ENCODE results near the gene TCF7L1.
"Not testable (repeated sequence)": the region's sequence is repeated elsewhere in the genome, so short reads cannot be mapped to it uniquely, and the experiment has no call there.

TCF7L1 gene

DNA sequence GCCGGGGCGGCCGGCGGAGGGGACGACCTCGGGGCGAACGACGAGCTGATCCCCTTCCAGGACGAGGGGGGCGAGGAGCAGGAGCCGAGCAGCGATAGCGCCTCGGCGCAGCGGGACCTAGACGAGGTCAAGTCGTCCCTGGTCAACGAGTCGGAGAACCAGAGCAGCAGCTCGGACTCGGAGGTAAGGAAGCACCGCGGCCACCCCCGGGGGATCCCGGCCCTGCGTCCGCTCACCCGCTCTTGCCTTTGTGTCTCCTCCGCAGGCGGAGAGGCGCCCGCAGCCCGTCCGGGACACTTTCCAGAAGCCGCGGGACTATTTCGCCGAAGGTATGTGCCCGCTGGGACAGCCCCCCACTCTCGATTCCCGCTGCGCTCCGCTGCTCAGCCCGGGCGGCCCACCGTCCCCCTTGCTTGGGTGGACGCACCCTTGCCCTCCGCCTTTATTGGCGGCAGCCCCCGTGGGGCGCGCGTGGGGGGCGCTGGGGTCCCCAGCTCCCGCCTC is 611 bp downstream of the TCF7L1 start:
- DNase-seq (ENCODE audit: low spot score) = peak; percentile 82

DNA sequence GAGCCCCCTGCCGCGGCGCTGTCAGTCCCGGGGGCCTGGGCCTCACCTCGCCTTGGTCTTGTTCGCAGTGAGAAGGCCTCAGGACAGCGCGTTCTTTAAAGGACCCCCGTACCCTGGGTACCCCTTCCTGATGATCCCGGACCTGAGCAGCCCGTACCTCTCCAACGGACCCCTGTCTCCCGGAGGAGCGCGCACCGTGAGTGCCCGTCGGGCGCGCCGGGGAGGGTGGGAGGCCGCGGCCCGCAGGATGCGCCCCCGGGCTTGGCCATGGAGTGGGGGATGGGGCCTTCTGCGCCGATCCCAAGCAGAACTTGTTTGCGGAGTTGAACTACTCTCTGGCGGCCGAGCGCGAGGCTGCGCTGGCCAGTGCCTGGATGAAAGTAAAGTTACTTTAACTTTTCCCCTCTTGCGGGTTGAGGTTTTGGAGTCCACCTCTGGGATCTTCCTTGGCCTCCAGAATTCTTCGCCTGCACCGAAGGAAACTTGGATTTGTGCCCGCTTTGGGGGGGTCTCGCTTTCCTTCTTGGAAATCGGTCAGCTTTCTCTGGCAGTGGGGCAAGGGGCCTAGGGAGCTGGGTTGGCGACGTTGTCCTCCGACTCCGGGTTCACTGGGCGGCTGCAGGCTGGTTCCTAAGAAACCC is 1.2 kb downstream of the TCF7L1 start:
- peak; percentile 75 for DNase-seq (ENCODE audit: low spot score)

DNA sequence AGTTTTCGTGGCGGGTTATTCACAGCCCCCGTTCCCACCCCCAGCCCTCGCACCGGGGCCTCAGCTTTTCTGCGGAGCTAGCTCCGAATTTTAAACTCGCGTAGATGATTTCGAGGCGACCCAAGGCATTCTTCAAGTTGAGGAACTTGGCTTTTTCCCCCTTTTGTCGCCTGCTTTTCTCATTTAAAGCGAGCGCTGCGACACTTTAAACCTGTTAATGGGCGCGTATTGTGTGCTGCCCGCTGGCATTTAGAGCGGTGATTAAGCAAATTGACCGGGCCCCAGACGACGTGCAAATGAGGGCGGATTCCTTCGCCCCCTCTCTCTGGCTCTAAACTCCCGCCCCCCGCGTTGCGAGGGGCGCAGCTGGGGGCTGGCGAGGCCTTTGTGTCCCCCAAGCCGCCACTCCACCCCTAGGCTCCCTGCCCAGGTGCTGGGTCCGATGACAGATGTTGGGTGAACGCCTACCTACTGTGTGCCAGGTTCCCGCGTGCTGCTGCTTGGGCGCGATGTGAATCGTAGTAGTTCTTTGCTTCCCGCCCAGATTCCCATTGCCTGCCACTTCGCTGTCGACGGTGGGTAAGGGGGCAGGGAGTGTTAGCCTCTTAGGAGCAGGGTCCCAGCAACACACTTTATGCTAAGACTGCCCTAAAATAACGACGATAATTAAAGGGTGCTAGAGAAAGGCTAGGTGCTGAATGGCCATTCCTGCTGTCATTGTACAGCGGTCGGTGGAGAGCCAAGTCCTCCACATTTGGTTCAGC is 1.9 kb downstream of the TCF7L1 start:
- no peak for DNase-seq (ENCODE audit: low spot score)

DNA sequence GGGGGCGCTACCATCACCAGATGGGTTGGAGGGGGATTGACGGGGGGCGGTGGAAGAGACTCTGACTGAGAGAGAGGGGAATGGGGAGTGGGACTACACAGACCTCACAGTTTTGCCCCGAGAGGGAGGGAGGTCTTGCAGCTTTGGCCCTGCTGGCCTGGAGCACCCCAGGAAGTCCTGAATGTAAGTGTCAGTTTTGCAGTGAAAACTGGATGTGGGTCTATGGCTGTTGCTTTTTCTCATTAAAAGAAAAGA is 2.4 kb downstream of the TCF7L1 start:
- no peak for DNase-seq (ENCODE audit: low spot score)

DNA sequence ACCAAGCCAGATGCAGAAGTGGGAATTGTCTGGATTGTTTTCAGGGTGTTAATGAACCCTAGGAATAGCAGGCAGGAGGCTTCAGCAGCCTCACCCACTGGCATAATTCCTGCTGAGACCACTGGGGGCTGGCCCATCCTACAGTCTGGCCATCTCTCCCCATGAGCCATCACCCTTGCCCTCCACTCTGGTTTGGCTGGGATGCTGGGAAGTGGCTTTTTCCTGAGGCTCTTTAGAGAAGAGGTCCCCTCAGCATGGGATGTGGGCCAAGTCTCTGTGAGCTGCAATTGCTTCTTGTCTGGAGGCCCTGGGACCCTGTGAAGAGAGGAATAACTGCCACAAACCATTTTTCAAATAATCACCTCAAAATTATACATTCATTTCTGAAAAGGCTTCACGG is 4.0 kb downstream of the TCF7L1 start:
- no peak for DNase-seq (ENCODE audit: low spot score)

DNA sequence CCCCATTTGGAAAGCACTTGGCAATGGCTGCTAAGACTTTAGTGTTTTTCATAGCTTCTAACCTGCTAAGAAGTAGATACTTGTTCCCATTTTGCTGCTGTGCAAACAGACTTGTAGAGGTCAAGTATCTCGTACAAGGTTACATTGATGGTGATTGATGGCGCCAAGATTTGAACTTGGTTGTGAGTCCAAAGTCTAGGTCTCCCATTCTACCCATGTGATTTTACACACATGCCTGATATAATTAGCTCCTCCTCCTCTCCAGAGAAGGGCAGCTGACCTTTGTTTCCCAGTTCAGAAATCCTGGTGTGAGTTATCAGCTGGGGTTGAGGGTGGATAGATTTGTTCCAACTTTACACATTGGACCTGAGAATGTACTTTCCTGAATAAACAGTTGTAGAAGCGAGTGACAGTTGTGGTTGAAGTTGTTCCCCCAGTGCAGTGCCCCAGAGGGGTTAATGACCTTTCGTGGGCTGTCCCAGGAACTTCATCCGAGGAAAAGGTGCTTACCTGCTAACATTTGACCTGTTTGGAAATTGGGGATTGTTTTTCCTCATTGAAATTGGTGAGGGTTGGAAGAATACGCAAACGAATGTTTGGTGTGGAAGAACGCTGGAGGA is 10.4 kb downstream of the TCF7L1 start:
- DNase-seq (ENCODE audit: low spot score) = no peak

DNA sequence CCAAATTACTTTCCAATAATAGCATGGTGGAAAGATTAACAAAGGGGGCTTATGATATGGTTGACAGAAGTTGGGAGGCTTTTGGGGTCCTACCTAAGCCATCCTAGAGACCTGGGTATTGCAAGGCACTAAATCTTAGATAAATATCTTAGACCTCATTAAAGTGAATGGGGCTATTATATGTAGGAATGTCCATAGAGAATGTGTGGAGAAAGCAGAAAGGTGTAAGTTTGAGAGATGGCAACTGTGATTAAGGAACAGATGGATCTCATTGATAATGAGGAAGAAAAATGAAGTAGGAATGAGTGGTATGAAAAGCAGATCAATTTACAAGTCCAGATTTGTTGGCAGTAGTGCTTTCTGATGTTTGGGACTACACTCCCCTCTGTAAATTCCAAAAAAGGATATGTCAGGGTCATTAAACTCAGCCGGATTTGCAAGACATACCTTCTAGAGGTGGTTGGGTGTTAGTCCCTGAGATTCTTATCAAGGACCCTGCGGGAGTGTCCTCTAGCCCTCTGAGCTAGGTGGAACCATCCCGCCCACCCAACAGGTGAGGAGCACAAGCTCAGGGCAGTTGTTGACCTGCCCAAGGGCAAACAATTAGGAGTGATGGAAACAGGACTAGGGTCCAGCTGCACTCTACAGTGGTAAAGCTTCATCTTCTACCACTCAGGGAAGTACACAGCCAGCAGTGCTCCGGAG is 12.1 kb downstream of the TCF7L1 start:
- no peak for DNase-seq (ENCODE audit: low spot score)

DNA sequence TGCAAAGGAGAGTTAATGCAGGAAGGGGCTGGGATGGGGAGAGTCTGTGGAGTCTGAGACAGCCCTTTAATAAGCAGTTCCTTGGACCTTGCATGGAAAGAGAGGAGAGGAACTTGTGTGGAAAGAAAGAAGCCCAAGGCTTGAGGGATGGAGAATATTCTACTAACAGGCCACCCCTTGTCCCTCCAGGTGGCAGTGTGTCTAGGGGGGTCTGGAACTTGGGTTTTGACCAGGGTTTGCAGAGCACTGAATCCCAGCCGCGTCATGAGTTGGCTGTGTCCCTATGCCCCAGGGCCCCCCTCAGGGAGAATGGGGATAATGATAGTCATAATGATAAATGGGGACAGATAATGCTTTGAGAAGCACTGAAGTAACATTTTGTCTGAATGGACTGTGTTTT is 15.0 kb downstream of the TCF7L1 start:
- DNase-seq (ENCODE audit: low spot score) = no peak

DNA sequence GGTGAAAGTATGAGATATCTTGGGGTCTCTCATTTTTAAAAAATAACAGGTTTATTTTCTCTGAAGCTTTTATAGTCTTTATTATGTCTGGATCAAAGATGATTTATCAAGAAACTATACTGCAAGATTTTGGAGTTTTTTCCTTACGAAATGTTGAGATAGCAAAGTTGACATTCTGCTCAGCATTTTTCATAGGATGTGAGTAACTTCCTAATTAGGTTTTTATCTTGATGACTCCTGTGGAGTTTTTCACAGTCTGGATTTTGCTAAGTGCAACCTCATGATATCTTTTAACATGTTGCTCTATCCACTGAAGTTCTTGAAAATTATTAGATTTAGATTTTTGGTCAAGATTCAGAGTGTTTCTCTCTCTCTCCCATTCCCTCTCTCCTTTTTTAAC is 17.8 kb downstream of the TCF7L1 start:
- no peak for DNase-seq (ENCODE audit: low spot score)

DNA sequence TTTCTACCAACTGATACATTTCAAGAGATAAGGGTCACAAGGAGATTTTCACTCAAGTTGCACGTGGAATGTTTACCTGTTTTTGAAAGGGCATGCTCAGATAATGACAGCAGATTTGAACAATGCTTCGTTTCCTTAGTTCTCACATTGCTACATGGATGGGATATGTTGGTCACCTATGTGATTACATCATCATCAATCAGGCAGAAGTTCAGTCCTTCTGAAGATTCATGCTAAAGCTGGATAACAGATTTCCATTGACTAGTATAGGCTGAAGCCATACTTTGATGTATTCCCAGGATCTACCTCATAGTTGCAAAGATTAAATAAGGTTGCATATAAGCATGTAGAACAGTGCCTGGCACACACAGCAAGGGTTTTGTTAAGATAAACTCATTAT is 19.7 kb downstream of the TCF7L1 start:
- DNase-seq (ENCODE audit: low spot score) = no peak

DNA sequence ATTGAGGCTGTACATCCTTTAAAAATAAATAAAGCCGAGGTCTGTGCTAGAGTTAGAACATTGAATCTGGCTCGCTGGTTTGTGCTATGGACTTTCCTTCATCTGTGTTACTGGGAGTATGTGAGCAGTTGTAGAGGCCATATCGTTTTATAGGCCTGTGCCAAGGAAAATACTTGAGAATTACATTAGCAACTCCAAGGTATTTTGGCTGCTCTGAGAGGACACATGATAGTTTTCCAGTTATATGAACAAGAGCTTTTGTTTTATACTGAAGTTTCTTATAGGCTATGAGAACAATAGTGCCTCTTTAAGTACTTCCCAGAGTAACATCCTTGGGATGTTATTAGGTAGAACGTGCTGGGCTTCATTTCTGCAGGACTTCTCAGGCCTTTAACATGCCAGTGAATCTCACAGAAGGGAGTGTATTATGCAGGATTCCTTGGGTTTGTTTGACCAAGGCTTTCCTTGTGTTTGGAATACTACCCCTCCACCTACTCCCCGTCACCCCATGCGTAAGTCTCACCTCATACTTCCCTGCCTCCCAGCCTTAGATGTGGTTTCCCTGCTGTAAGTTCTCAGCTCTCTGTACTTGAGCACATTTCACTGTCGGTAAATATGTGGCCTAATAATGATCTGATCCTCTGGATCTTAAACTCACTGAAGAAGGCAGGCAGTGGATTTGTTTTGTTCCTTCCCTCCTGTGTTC is 21.0 kb downstream of the TCF7L1 start:
- no peak for DNase-seq (ENCODE audit: low spot score)

DNA sequence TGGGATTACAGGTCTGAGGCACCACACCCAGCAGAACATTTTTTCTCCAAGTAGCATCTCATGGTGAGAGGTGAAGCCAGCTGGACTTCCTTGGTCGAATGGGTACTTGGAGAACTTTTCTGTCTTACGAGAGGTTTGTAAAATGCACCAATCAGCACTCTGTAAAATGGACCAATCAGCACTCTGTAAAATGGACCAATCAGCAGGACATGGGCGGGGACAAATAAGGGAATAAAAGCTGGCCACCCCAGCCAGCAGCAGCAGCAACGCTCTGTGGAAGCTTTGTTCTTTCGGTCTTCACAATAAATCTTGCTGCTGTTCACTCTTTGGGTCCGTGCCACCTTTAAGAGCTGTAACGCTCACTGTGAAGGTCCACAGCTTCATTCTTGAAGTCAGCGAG is 21.9 kb downstream of the TCF7L1 start:
- DNase-seq (ENCODE audit: low spot score) = not testable (repeated sequence)

DNA sequence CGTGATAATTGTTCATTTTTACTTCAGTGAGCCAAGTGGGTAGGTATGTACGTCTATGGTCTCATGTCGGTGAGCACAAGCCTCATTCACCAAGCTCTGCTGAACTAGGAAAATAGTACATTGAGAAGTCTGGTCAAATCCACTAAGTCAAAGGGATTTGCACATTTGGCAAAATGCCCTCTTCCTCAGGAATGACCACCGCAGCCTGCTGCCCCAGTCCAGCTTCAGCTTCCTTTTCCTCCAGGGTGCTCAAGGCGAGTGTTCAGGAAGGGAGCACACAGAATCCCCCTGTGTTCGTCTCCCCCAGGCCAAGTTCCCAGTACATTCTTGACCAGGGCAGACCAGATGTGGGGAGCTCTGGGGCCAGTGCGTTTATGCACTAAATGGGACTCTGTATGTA is 23.0 kb downstream of the TCF7L1 start:
- DNase-seq (ENCODE audit: low spot score) = no peak

DNA sequence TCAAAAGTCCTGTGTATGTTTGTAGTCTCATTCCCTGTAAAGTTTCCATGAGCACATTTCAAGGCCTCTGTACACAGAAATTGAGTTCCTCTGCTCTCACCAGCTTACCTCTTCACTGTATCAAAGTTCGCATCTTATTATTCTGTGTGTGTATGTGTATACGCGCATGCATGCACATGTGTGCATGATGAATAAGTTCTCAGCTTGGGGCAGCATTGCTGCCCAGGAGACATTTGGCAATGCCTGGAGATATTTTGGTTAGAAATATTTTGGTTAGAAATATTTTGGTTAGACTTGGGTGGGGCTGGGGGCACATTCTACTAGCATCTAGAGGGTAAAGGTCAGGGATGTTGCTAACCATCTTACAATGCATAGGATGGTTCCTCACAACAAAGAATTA is 23.4 kb downstream of the TCF7L1 start:
- DNase-seq (ENCODE audit: low spot score) = no peak

DNA sequence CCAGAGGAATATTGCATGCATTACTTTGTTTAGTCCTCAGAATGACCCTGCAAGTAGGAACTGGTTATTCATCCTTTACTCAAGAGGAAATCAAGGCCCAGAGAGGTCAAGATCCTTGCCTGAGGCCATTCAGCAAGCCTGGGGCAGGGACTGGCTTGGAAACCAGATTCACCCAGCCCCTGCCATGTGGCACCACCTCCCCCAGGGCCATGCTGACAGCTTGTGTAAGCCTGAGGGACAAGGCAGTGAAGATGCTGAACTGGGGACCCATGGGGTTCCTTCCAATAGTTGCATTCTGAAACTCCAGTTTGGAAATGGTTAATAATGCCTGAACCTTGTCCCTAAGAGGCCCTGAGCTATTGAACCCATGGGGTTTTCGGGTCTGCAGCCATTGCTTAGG is 24.2 kb downstream of the TCF7L1 start:
- DNase-seq (ENCODE audit: low spot score) = no peak

DNA sequence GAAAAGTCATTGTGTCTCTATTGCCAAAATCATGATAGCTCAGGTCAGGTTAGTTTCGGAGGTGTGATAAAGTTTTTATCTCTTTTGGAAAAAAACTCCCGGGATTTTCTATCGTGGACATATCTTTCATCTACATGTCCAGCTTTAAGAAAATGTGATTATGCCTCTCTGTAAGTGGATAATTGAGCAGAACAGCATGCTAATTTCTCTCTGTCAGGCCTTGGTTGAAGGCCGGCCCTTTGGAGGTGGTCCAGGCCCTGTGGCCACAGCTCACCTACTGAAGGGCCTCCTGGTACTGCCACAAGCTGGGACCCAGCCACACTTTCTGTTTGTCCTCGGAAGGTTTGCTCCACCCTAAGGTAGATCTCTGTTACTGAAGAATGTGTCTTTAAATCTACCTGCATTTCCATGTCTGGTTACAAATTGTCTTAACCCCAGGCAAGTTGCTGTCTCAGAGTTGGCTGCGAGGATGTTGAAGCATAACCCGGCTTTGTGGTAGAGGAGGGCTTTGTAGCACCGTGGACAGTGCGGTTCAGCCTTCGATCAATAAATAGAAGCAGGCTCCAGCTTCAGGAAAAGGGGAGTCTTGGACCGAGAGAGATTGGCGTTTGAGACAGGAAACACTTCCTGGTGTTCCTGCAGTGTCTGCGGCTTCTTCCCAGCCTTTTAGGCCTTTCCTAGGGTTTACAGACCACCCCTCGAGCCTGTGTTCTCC is 25.5 kb downstream of the TCF7L1 start:
- DNase-seq (ENCODE audit: low spot score) = no peak

DNA sequence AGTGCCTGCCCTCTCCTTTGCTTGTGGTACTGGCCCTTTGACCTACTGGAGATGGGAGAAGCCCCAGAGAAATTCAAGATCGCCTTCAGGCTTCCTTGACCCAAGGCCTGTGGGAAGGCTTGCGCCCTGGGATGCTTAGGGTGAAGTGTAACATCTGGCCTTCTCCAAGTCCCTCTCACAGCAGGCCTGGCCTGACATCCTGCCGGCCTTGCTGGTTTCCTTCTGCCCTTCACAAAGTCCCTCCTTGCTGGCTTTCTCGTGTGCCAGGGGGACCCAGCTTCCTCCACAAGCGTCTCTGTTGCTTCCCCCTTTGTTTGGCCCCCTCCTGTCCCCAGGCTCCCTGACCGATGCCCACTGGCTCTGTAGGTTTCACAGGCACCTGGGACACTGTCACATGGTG is 26.4 kb downstream of the TCF7L1 start:
- no peak for DNase-seq (ENCODE audit: low spot score)

DNA sequence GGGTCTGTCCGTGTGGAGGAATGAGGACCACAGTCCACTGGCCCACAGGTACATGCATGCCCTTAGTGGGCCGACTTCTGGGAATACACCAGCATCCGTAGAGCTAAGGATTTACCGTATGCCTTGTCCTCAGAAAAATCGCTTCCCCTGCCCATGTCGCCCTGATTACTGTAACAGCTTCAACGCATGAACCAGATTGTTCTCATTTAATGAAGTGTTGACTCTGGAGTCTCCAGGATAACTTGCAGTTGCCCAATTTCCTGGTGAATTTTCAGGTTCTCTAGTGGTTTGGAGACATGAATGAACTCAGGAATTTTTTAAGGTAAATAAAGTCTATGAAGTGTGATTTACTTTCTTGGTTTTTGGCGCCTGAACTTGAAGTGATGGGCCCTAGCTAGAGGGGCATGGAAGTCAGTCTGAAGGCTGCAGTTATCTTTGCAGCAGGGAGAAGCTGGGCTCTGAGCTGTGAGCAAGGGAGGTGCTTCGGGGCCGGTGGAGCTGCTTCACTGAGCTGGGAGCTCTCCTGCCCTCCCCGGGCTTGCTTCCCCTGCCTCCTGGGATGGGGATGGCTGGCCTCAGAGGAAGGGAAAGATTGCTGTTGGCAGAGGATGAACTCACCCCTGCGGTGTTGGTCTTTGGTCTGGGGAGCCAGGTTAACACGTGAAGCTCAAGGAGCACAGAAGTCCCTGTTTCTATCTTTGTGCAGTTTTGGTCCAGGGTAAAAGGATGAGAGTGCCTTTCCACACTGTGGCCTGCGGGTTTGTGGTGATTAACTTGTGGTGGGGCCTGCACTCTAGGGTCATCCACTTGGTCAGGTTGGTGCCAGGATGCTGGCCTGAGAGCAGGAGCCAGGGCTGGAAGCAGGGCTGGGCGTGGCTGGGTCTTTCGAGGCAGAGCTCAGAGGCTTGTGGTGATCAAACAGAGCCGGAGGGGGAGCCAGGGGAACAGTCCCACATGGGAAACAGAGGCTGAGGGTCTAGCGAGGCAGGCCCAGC is 28.1 kb downstream of the TCF7L1 start:
- peak; percentile 32 for DNase-seq (ENCODE audit: low spot score)

DNA sequence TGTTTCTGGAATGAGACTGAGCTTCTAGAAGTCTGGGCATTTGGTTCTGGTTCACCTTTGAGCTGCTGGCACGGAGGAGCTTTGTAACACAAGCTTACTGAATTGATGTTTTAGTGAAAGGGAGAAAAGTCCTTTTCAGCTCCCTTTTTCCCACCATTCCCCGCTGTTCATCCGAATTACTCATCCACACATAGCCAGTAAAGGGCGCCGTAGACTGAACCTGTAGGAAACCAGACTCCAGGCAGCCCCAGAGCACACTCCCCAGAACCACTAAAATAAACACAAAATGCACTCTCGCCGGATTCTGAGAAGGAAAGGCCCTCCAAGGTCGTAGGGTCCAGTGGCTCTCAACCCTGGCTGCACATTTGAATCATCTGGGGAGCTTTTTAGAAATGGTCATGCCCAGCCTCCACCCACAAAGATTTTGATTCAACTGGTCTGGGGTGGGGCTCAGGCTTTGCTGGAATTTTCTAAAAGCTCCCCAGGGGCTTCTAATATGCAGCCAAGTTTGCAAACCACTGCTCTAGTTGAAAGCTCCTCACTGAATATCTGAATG is 29.6 kb downstream of the TCF7L1 start:
- peak; percentile 57 for DNase-seq (ENCODE audit: low spot score)

DNA sequence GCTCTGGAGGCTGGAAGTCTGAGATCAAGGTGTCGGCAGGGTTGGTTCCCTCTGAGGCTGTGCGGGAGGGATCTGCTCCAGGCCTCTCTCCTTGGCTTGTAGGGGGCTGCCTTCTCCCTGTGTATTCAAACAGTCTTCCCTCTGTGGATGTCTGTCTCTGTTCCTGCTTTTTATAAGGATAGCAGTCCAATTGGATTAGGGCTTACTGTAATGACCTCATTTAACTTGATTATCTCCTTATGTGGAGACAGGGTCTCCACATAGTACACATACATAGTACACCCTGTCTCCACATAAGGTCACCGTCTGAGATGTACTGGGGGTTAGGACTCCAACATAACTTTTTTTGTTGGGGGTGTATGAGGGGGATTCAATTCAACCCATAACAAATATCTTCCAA is 30.5 kb downstream of the TCF7L1 start:
- DNase-seq (ENCODE audit: low spot score) = no peak

All from AG08396 (cell line).